NCI-H1105 treated with DMSO at 0.1 percent for 48 hours (cell line): ENCODE data around the gene CEP128.

Experiments used
- DNase-seq: peaks from one replicate; lab custom pipeline; 2025; lab: John Stamatoyannopoulos, UW

The CEP128 gene

GRCh38 chr14:80544366-80544765 lies 397.2 kb downstream of the CEP128 start:
- DNase-seq = no peak

GRCh38 chr14:80543211-80543610 lies 398.3 kb downstream of the CEP128 start:
- DNase-seq = no peak

GRCh38 chr14:80538633-80539375 lies 402.7 kb downstream of the CEP128 start:
- DNase-seq = no peak

GRCh38 chr14:80537626-80538025 lies 403.9 kb downstream of the CEP128 start:
- DNase-seq = no peak

- DNase-seq = peak; percentile 28
Observed at GRCh38 chr14:80536456-80536855, 405.1 kb downstream of the CEP128 start.

- DNase-seq = no peak
Observed at GRCh38 chr14:80535171-80535570, 406.4 kb downstream of the CEP128 start.

- no peak for DNase-seq
Observed at GRCh38 chr14:80523518-80524117, 417.9 kb downstream of the CEP128 start.

GRCh38 chr14:80522936-80523335 lies 418.6 kb downstream of the CEP128 start:
- DNase-seq = no peak

- no peak for DNase-seq
Observed at GRCh38 chr14:80522411-80522810, 419.1 kb downstream of the CEP128 start.

GRCh38 chr14:80521456-80521855 lies 420.1 kb downstream of the CEP128 start:
- no peak for DNase-seq

GRCh38 chr14:80519002-80519401 lies 422.5 kb downstream of the CEP128 start:
- no peak for DNase-seq

GRCh38 chr14:80518173-80518572 lies 423.4 kb downstream of the CEP128 start:
- DNase-seq = no peak

GRCh38 chr14:80507292-80507869 lies 434.2 kb downstream of the CEP128 start:
- no peak for DNase-seq

GRCh38 chr14:80504781-80505180 lies 436.8 kb downstream of the CEP128 start:
- DNase-seq = no peak

GRCh38 chr14:80498533-80498932 lies 443.0 kb downstream of the CEP128 start:
- DNase-seq = no peak

GRCh38 chr14:80496090-80496489 lies 445.4 kb downstream of the CEP128 start:
- no peak for DNase-seq

- no peak for DNase-seq
Observed at GRCh38 chr14:80494769-80495168, 446.8 kb downstream of the CEP128 start.

GRCh38 chr14:80493620-80494019 lies 447.9 kb downstream of the CEP128 start:
- DNase-seq = no peak

- DNase-seq = no peak
Observed at GRCh38 chr14:80491650-80492049, 449.9 kb downstream of the CEP128 start.

GRCh38 chr14:80491131-80491530 lies 450.4 kb downstream of the CEP128 start:
- DNase-seq = no peak

GRCh38 chr14:80489513-80489912 lies 452.0 kb downstream of the CEP128 start:
- no peak for DNase-seq

- DNase-seq = no peak
Observed at GRCh38 chr14:80485764-80486163, 455.8 kb downstream of the CEP128 start.

GRCh38 chr14:80483331-80483730 lies 458.2 kb downstream of the CEP128 start:
- DNase-seq = no peak
